Body of pancreas (tissue), 4 donors: ENCODE measurements around the gene TSPAN15. TPM values are rescaled to one million over a fixed set of nuclear protein-coding genes. Genes with fewer than 3 reads are reported as not detected.
A peak's percentile ranks its signal among the peaks of the same experiment; 100 is the strongest.

ENCODE experiments used
- ATAC-seq: fragments of 150-250 bp; one replicate; pipeline ENCODE4 v1.9.1; 2016
- DNase-seq, 4 donors: peaks; one replicate each; pipeline ENCODE4 v3.0.0-alpha.2; 2019
- H3K27ac ChIP-seq, 4 donors: fragments of 200-600 bp; sonication (generic); 1 replicate in 3 of 4; 2 replicates in 1 of 4; pipeline versions ENCODE4 v1.5.1 to v1.6.1; 2016 to 2019; ENCODE audit warnings: mild to moderate bottlenecking in 1 of 4, mixed read lengths in 1 of 4, moderate library complexity in 1 of 4
- H3K27me3 ChIP-seq, 2 donors: fragments of 200-600 bp; sonication (generic); one replicate each; pipeline ENCODE4 v1.6.0; 2016; ENCODE audit warnings: mild to moderate bottlenecking in 1 of 2
- H3K36me3 ChIP-seq, 2 donors: fragments of 200-600 bp; sonication (generic); replicated peaks in 1 of 2; 2 replicates each; pipeline ENCODE4 v1.5.1; 2016; ENCODE audit warnings: low read depth in 2 of 2; ENCODE audit not compliant: insufficient read depth in 1 of 2
- H3K4me1 ChIP-seq: fragments of 200-600 bp; sonication (generic); one replicate; pipeline ENCODE4 v1.6.0; 2016
- H3K4me3 ChIP-seq, 2 donors: fragments of 200-600 bp; sonication (generic); 1 replicate in 1 of 2; 2 replicates in 1 of 2; pipeline ENCODE4 v1.5.1; 2016 to 2019
- H3K9me3 ChIP-seq, 3 donors: fragments of 200-600 bp; sonication (generic); 1 replicate in 2 of 3; 2 replicates in 1 of 3; pipeline ENCODE4 v1.5.1; 2016
- CTCF ChIP-seq, 7 experiments: fragments of 450-650 bp in 4 of 7; fragments of 200-600 bp in 3 of 7; sonication (generic) in 3 of 7; IDR thresholded peaks; one replicate each; pipeline ENCODE4 v1.5.1; 2016 to 2019; ENCODE audit warnings: antibody characterized with exemption in 7 of 7
- POLR2A ChIP-seq, 3 donors: fragments of 450-650 bp; IDR thresholded peaks; one replicate each; pipeline ENCODE4 v1.6.1; 2016; ENCODE audit warnings: antibody characterized with exemption in 3 of 3, mild to moderate bottlenecking in 2 of 3
- WGBS, 2 donors: methylation state at CpG; one replicate each; pipeline ENCODE4 v1.1.5; 2017; 5-methylcytosine and 5-hydroxymethylcytosine counted together
- intact Hi-C: fragments of 100-400 bp; cut with DNase I; formaldehyde crosslinking; loops from one replicate; pipeline ENCODE4 v1.15.1; 2023
- total RNA-seq, 2 donors: library from RNA; depleted of rRNA; stranded (reverse); fragments of >200 nt; gene quantifications; one replicate each; pipeline ENCODE4 v1.1.0, GENCODE V29; 2016

Gene TSPAN15
- total RNA-seq, 2 donors from 2014 or later: 20.0 to 32.0 TPM

- Histone ChIP-seq H3K4me3 (no peak overlapping the region), H3K27ac (peak overlapping the region in 2 of 4 donors; percentile 28 to 35)
- no peak for TF ChIP-seq POLR2A (IDR thresholded peaks at IDR 0.05)
- TF ChIP-seq CTCF (IDR thresholded peaks at IDR 0.05): no peak
These were observed 23.6 kb downstream of the TSPAN15 start for GRCh38 chr10:69474742-69475432.

GRCh38 chr10:69475433-69475830 is 24.2 kb downstream of the TSPAN15 start:
- Histone ChIP-seq H3K9me3 (no peaks in the 10 kb centered on the region), H3K4me3 (no peak overlapping the region), H3K36me3 (no peaks in the 10 kb centered on the region), H3K27me3 (no peaks in the 10 kb centered on the region), H3K27ac (no peak overlapping the region), H3K4me1 (peaks cover 27% of the 10 kb centered on the region)
- intact Hi-C loops: no loop called here
- 76 to 90% methylated on average over 2 of the region's 2 CpGs for WGBS, 2 donors
- TF ChIP-seq CTCF (IDR thresholded peaks at IDR 0.05): no peak
- no peak for DNase-seq
- no peak for ATAC-seq

More at GRCh38 chr10:69474742-69475432, 23.6 kb downstream of the TSPAN15 start:
- no peaks in the 10 kb centered on the region for H3K36me3 ChIP-seq
- DNase-seq: peak in 1 of 4 donors; percentile 27
- intact Hi-C loops: no loop called here
- no peaks in the 10 kb centered on the region for H3K9me3 ChIP-seq
- H3K27me3 ChIP-seq: no peaks in the 10 kb centered on the region
- H3K4me1 ChIP-seq: peaks cover 22% of the 10 kb centered on the region
- peak; percentile 16 for ATAC-seq
- WGBS, 2 donors: 86 to 91% methylated on average over 8 to 9 of the region's 9 CpGs

- DNase-seq (no peak), ATAC-seq (no peak)
- Histone ChIP-seq H3K9me3 (no peaks in the 10 kb centered on the region), H3K4me1 (peaks cover 25% of the 10 kb centered on the region), H3K36me3 (no peaks in the 10 kb centered on the region), H3K4me3 (no peak overlapping the region), H3K27me3 (no peaks in the 10 kb centered on the region), H3K27ac (no peak overlapping the region)
- TF ChIP-seq POLR2A (IDR thresholded peaks at IDR 0.05) (no peak), CTCF (IDR thresholded peaks at IDR 0.05) (no peak)
- WGBS, 2 donors: 86 to 88% methylated on average over 8 of the region's 8 CpGs
- intact Hi-C loops: no loop called here
These were observed 26.8 kb downstream of the TSPAN15 start for GRCh38 chr10:69477968-69478597.

- Histone ChIP-seq H3K27ac (peak overlapping the region in 2 of 4 donors; percentile 15 to 66), H3K27me3 (no peaks in the 10 kb centered on the region), H3K4me3 (no peak overlapping the region), H3K9me3 (no peaks in the 10 kb centered on the region), H3K4me1 (peaks cover 17% of the 10 kb centered on the region), H3K36me3 (no peaks in the 10 kb centered on the region)
- peak in 1 of 4 donors; percentile 26 for DNase-seq
- intact Hi-C loops: no loop called here
- ATAC-seq: peak; percentile 38
- no peak for TF ChIP-seq POLR2A (IDR thresholded peaks at IDR 0.05)
- no peak for TF ChIP-seq CTCF (IDR thresholded peaks at IDR 0.05)
- 64 to 81% methylated on average over 3 to 7 of the region's 7 CpGs for WGBS, 2 donors
These were observed 28.2 kb downstream of the TSPAN15 start for GRCh38 chr10:69479240-69480067.
